ENCODE results near the gene EPHA2. TPM values are rescaled to one million over a fixed set of nuclear protein-coding genes. Genes with fewer than 3 reads are reported as not detected.

The EPHA2 gene
- total RNA-seq, 1 experiment from 2014 or later = 14.2 TPM

Other genes starting within 250 kb of the EPHA2 start
- gene ZBTB17, start 180.0 kb downstream of the EPHA2 start, total RNA-seq (2014; rRNA removed; shearing (Covaris generic)) = 17.5 and 30.5 TPM in 2 replicates
- not detected in 2 replicates for gene SRARP, start 151.8 kb downstream of the EPHA2 start, total RNA-seq (2014; rRNA removed; shearing (Covaris generic))
- gene HSPB7, start 138.0 kb downstream of the EPHA2 start, total RNA-seq (2014; rRNA removed; shearing (Covaris generic)) = not detected in 2 replicates
- not detected in 2 replicates for gene CLCNKA, start 134.0 kb downstream of the EPHA2 start, total RNA-seq (2014; rRNA removed; shearing (Covaris generic))
- gene CLCNKB, start 112.3 kb downstream of the EPHA2 start, total RNA-seq (2014; rRNA removed; shearing (Covaris generic)) = not detected in 2 replicates
- gene FAM131C, start 82.4 kb downstream of the EPHA2 start, total RNA-seq (2014; rRNA removed; shearing (Covaris generic)) = 0.08 and 0.62 TPM in 2 replicates
- gene ARHGEF19, start 56.6 kb upstream of the EPHA2 start, total RNA-seq (2014; rRNA removed; shearing (Covaris generic)) = 3.7 and 10.6 TPM in 2 replicates
- gene CPLANE2, start 81.1 kb upstream of the EPHA2 start, total RNA-seq (2014; rRNA removed; shearing (Covaris generic)) = 4.7 and 8.5 TPM in 2 replicates
- 9.6 and 11.4 TPM in 2 replicates for gene FBXO42, start 196.4 kb upstream of the EPHA2 start, total RNA-seq (2014; rRNA removed; shearing (Covaris generic))
- 60.1 and 68.0 TPM in 2 replicates for gene SZRD1, start 211.2 kb upstream of the EPHA2 start, total RNA-seq (2014; rRNA removed; shearing (Covaris generic))